Activated CD8-positive, alpha-beta memory T cell treated with anti-CD3 and anti-CD28 coated beads, Interleukin-2, amount 50 U/mL, for 4 hours (primary cell): ENCODE results near the gene P2RY8.
"Not testable (repeated sequence)": the region's sequence is repeated elsewhere in the genome, so short reads cannot be mapped to it uniquely, and the experiment has no call there.

Source experiments
- DNase-seq: peaks from one replicate; pipeline ENCODE4 v3.0.0-alpha.2; 2020

The P2RY8 gene, protein sequence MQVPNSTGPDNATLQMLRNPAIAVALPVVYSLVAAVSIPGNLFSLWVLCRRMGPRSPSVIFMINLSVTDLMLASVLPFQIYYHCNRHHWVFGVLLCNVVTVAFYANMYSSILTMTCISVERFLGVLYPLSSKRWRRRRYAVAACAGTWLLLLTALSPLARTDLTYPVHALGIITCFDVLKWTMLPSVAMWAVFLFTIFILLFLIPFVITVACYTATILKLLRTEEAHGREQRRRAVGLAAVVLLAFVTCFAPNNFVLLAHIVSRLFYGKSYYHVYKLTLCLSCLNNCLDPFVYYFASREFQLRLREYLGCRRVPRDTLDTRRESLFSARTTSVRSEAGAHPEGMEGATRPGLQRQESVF

DNA sequence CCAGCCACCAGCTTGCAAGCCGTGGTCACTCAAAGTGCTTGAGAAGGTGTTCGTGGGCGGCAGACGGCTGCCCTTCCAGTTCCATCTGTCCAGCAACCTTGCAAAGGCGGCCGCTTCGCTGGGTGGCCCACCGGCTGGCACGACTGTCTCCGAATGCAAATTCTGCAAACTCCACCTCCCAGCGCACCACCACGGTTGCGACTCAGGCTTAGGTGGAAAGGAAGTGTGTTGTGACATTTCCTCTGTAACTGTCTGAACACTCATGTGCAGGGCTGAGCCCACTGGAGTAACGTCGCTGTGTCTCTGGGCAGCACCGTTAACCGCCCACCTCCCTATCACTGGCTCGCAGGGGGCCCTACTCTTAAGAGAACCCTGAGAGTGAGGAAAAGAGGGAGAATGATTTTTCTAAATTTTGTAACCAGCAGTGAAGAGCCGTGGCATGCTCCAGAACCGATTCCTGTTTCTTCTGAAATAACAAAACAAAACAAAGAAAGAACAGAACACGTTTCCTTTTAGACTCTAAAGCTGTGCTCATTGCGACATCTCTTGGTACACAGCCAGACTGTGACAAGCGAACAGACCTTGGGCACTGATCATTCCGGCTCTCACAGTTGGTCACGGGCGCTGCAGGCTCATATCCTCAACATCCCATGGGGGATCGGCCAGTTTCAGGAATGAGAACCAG, at the start of gene P2RY8:
Gene P2RY8 (minus strand): TSS at position 155 of the 685 bp plus-strand sequence. CDS start 70,627 bp downstream, outside the sequence.
- DNase-seq: peak; percentile 74

DNA sequence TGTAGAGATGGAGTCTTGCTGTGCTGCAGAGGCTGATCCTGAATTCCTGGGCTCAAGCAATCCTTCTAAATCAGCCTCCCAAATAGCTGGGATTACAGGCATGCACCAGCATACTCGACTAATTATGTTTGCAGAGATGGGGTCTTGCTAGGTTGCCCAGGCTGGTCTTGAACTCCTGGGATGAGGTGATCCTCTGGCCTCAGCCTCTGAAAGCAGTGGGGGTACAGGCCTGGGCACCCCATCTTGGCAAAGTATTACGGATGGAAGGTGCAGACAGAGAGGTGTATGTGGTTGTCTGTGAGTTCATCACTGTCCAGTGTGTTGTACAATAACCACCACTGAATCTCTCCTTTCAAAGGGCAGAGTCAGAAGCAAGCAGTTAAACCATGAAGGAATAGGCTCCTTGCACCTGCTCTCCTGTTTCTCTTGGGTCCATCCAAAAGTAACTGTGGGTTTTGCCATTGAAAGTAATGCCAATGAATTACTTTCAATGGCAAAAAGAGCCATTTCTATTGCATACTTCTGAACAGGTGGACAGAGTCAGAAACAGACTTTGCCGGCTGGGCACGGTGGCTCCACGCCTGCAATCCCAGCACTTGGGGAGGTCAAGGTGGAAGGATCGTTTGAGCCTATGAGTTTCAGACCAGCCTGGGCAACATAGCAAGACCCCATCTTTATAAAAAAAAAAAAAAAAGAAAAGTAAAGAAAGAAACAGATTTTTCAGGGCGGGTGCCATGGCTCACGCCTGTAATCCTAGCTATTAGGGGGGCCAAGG, 47.4 kb upstream of the P2RY8 start:
- DNase-seq: no peak

DNA sequence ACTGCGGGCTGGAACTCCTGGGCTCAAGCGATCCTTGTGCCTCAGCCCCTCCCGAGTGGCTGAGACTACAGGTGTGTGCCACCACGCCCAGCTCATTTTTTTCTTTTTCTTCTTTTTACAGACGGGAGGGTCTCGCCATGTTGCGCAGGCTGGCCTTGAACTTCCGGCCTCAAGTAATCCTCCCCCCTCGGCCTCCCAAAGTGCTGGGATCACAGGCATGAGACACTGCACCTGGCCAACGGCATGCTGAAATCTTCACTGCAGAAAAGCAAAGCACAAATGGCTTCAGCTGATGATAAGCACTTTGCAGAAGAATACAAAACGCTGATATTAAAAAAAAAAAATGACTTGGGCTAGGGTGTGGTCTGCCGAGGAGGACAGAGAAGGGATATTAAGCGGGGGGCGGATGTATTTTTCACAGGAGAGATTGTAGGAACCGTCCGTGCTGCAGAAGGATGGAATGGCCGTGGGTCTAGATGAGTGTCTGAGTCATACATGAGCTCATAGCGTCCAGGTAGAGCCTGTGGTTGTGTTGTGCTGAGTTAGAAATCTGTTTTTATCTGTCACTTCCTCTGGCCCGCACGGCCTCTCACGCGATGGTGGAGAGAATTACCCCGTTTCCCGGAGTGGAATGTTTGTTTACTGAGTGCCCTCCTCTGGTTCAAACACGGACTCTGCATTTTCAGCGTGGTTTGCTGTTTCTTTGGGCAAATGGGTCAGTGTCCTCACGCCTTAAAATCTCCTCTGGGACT, 45.9 kb upstream of the P2RY8 start:
- DNase-seq: no peak

DNA sequence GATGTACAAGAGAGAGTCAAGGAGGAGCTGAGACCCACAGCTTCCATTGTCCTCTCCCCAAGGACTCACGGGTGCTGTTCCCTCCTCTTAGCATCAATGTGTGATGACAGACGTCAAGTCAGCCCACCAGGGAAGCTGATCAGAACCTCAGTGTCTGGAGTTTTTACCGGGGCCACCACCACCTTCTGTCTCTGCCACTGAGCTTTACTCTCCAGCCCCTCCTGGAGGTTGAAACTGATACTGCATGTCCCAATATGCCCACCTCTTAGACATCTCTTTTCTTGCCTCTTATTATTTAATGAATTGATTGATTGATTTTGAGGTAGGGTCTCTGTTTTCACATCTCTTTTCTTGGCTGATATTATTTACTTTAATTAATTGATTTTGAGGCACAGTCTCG, 44.1 kb upstream of the P2RY8 start:
- peak; percentile 60 for DNase-seq

DNA sequence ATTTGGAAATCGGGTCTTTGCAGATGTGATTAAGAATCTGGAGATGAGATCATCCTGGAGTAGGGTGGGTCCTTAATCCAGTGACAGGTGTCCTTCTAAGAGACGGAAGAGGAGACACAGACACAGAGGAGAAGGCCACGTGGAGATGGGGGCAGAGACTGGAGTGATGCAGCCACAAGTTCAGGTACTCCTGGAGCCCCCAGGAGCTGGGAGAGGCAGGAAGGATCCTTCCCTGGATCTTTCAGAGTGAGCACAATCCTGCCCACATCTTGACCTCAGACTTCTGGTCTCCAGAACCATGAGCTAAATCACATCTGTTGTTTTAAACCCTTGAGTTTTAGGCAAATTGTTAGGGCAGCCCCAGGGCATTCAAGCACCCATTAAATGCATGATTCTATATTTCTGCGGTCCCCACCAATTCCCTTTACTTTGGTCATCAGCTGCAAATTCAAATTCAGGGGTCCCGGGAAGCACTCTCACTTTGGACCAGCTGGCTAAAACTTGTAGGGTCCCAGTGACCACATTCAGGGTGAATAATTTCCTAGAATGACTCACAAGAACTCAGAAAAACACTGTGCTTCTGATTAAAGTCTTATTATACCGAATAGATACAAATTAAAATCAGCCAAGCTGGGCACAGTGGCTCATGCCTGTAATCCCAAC, 41.7 kb upstream of the P2RY8 start:
- no peak for DNase-seq

DNA sequence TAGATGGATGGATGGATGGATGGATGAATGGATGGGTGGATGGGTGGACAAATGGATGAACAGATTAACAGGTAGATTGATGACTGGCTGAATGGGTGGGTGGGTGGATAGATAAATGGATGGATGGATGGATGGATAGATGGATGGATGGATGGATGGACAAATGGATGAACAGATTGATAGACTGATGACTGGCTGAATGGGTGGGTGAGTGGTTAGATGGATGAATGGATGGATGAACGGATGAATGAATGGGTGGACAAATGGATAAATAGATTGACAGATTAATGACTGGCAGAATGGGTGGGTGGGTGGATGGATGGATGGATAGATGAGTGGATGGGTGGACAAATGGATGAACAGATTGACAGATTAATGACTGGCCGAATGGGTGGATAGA, 40.9 kb upstream of the P2RY8 start:
- no peak for DNase-seq

DNA sequence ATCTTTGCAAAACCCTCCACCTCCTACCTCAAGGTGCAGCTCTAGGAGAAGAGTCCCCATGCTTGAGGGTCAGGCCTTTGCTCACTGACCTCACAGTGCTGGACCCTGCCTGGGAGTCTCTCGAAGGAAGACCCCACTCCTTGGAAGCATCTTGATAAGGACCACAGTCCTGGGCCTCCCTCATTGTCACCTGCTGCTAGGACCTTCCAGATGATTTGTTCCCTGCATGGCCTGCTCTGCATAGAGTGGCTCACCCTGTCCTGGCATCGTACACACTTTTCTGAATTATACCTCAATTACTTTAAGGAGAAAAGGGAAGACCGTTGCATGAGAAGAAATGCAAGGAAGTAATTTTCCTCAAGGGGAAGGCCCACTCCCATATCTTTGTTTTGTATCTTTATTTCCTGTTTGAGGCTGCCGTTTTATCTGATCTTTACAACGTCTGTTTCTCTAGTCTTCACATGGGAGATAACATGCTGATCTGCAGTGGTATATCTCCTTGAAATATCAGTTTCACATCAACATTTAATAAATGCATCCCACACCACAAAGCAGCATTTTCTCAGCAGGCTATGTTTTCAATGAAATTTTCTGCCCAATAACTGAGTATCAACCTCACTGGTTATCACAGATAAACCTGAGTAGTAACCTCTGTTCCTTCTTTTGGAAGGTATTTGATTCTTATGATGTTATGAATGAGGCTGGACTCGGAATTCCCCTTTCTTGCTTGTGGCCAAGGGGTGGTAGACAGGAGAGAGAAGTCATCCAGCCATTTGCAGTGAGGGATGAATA, 39.4 kb upstream of the P2RY8 start:
- DNase-seq: no peak

DNA sequence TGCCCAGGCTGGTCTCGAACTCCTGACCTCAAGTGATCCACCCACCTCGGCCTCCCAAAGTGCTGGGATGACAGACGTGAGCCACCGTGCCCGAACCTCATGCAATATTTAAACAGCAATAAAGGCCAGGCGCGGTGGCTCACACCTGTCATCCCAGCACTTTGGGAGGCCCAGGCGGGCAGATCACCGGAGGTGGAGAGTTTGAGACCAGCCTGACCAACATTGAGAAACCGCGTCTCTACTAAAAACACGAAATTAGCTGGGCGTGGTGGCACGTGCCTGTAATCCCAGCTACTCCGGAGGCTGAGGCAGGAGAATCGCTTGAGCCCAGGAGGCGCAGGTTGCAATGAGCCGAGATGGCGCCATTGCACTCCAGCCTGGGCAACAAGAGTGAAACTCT, 37.2 kb upstream of the P2RY8 start:
- DNase-seq: not testable (repeated sequence)

DNA sequence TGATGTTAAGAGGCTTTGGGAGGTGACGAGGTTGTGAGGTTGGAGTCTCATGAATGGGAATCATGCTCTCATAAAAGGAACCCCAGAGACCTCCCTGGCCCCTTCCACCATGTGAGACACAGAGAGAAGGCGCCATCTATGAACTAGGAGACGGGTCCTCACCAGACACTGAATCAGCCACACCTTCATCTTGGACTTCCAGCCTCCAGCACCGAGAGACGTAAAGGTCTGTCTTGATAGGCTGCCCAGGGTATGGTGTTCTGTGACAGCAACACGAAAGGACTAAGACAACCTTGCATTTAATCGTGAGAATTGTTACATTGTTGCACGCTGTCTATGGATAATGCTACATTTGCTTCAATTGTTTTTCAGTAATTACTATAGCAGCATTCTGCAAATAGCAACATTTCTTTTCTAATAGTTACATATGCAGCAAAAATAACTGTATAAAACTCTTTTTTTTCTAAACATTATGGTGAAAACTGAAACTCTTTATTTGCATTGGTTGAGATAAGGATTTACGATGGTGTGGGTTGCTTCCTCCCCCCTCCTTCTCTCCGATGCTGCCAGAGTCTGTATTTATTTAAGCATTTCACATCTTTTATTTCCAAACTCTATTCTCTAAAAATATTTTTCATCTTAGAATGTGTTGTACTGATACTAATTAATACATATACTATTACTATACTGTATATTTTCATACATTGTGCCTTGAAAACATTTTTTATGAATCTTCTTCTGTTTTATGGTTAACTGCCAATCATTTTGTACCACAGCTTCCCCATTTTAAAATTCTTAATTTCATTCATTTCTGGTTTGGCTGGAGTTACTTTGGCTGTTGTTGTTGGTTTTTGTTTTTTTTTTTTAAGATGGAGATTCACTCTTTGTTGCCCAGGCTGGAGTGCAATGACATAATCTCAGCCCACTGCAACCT, 28.0 kb upstream of the P2RY8 start:
- DNase-seq: no peak

DNA sequence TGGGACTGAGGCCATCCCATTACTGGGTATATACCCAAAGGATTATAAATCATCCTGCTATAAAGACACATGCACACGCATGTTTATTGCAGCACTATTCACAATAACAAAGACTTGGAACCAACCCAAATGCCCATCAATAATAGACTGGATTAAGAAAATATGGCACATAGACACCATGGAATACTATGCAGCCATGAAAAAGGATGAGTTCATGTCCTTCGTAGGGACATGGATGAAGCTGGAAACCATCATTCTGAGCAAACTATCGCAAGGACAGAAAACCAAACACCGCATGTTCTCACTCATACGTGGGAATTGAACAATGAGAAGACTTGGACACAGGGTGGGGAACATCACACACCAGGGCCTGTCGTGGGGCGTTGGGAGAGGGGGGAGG, 27.1 kb upstream of the P2RY8 start:
- not testable (repeated sequence) for DNase-seq

DNA sequence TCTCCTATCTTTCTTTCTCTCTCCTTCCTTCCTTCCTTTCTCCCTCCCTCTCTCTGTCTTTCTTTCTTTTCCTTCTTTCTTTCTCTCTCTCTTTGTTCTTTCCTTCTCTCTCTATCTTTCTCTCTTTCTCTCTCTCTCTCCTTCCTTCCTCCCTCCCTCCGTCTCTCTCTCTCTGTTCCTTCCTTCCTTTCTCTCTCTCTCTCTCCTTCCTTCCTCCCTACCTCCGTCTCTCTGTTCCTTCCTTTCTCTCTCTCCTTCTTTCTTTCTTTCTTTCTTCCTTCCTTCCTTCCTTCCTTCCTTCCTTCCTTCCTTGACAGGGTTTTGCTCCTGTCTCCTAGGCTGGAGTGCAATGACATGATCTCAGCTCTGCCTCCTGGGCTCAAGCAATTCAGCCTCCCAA, 24.2 kb upstream of the P2RY8 start:
- no peak for DNase-seq

DNA sequence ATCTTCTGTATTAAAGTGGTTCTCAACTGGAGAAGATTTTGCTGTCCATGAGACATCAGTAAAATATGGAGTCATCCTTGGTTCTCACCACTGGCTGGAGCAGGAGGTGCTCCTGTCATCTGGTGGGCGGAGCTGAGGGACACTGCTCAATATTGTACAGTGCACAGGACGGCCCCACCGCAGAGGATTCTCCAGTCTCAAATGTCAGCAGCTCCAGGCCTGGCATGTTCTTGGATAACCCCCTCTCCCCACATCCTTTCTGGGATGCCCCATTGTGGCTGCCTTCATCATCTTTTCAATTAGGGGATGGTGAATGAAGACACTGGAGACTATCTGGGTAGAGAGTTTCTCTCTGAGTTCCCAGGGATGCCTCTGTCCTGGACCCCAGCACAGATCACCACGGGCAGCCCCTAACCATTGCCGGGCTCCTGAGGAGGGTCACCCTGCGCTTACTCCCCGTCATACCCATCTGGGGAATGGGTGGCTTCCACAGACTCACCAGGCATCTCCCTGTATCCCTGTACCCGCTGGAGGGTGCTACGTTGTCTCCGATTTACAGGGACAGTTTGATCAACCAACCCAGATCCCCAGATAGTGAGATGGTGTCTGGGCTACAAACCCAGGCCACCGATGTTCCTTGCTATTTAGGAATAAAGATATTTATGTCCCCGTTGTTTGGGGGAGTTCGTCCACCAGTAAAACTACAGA, 21.9 kb upstream of the P2RY8 start:
- no peak for DNase-seq

DNA sequence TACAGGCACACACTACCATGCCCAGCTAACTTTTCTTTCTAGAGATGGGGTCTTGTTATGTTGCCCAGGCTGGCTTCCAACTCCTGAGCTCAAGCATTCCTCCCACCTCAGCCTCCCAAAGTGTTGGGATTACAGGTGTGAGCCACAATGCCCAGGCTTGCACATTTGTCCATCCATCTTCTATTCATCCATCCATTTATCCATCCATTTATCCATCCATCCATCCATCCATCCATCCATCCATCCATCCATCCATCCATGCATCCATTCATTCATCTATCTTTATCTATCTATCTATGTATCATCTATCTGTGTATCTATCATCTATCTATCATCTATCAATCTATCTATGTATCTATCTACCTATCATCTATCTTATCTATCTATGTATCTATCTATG, 20.5 kb upstream of the P2RY8 start:
- not testable (repeated sequence) for DNase-seq

DNA sequence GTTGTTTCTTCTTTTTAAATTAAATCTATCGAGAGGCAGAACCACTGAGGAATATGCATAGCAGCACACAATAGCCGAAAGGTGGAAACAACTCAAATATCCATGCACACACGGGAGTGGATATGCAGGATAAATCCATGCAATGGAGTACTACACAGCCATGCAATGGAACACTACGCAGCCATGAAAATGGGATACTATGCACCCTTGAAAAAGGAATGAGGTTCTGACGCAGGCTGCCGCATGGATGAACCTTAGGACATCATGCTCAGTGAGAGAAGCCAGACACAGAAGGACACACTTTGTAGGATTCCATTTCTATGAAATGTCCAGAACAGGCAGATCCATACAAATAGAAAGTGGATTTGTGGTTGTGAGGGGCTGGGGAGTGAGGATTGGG, 18.4 kb upstream of the P2RY8 start:
- DNase-seq: no peak

DNA sequence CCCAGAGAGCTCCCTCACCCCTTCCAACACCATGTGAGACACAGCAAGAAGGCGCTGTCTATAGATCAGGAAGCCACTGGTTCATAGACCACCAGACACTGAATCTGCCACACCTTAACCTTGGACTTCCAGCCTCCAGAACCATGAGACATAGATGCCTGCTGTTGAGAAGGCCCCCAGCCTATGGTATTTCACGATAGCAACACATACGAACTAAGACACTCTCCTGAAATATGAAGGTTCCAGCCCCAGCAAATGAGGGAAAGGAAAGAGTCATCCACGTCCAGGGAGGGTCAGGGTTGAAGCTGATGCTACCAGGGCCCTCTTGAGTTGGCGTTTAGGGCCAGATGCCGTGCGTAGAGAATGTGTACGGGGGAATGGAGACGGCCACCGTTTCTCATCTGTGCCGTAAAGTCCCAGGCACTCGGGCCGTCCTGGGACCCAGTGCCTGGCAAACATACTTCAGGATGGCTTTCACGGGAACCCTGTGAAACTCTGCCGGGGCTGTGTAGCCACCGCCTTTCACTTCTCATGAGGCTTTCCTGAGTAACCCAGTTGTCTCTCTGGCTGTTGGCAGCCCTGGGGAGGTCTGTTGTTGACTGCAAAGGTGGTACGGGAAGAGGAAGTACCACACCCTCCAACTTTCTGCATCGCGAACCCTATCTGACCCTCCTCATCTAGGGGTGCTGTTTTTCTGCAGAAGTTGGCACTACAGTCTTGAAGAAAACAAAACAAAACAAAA, 17.7 kb upstream of the P2RY8 start:
- DNase-seq: peak; percentile 36

DNA sequence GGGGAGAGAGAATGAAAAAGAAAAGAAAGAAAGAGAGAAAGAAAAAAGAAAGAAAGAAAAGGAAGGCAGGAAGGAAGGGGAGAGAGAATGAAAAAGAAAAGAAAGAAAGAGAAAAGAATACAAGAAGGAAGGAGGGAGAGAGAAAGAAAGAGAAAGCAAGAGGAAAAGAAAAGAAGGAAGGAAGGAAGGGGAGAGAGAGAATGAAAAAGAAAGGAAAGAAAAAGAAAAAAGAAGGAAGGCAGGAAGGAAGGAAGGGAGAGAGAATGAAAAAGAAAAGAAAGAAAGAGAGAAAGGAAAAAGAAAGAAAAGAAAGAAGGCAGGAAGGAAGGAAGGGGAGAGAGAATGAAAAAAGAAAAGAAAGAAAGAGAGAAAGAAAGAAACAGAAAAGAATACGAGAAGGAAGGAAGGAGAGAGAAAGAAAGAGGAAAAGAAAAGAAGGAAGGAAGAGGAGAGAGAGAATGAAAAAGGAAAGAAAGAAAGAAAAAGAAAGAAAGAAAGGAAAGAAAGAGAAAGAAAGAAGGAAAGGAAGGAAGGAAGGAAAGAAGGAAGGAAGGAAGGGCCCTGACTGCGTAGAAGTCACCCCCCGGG, 15.1 kb upstream of the P2RY8 start:
- DNase-seq: no peak

DNA sequence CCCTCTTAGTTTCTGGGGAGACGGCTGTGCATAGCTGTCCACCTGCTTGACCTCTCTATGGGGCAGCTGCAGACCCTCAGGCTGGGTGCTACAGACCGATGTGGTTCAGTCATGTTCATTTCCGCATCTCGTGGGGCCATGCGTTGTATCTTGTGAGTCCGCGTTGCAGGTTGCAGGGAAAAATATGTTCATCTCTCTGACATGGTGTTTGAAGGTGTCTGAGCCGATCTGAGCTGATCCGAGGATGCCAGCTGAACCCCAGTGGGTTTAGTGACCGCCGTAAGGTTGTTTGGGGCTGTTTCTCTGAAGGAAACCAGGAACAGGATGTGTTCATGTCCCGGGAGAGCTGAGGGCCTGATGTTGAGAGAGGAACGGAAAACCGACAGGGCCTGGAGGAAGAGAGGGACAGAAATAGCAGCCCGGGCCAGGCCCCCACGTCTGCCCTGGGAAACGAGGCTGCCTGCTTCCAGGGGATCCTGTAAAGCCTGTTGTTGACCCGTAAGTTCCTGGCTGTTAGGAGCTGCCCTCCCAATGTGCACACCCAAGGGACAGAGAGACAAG, 9.8 kb upstream of the P2RY8 start:
- DNase-seq: no peak

DNA sequence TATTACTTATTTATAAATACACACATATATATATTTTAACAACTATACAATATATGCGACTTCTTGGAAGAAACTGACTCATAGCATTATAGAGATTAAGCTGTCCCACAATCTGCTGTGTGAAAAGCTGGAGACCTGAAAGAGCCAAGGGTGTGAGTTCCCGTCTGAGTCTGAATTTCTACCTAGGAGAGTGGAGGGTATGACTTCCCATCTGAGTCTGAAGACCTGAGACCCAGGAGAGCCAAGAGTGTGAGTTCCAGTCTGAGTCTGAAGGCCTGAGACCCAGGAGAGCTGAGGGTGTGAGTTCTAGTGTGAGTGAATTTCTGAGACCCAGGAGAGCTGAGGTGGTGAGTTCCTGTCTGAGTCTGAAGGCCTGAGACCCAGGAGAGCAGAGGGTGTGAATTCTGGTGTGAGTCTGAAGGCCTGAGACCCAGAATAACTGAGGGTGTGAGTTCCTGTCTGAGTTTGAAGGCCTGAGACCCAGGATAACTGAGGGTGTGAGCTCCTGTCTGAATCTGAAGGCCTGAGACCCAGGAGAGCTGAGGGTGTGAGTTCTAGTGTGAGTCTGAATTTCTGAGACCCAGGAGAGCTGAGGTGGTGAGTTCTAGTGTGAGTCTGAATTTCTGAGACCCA, 8.9 kb upstream of the P2RY8 start:
- DNase-seq: no peak
